ENCODE results near the gene ACP1. TPM values are rescaled to one million over a fixed set of nuclear protein-coding genes. Genes with fewer than 3 reads are reported as not detected.

ACP1 gene
- total and polyA plus RNA-seq, 2 experiments from 2014 or later: 189 to 281 TPM

DNA sequence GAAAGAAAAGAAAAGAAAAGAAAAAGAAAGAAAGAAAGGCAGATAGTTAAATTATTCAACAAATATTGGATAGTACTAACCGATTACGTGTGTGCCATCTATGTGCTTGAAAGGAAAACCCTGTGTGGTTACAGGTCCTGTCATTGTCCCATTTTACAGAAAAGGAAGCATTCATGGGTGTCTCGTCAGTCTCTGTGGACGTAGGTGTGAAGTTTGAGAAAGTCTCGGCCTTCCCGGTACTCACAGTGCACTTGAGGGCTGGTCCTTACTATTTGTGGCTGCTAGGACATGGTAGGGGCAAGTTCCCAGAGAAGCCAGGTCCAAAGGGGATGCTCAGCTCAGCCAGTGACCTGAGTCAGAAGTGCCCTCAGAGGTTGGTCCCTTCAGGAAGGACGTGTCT lies 20.2 kb upstream of the ACP1 start (continued):
- TF ChIP-seq, protein P1, sequence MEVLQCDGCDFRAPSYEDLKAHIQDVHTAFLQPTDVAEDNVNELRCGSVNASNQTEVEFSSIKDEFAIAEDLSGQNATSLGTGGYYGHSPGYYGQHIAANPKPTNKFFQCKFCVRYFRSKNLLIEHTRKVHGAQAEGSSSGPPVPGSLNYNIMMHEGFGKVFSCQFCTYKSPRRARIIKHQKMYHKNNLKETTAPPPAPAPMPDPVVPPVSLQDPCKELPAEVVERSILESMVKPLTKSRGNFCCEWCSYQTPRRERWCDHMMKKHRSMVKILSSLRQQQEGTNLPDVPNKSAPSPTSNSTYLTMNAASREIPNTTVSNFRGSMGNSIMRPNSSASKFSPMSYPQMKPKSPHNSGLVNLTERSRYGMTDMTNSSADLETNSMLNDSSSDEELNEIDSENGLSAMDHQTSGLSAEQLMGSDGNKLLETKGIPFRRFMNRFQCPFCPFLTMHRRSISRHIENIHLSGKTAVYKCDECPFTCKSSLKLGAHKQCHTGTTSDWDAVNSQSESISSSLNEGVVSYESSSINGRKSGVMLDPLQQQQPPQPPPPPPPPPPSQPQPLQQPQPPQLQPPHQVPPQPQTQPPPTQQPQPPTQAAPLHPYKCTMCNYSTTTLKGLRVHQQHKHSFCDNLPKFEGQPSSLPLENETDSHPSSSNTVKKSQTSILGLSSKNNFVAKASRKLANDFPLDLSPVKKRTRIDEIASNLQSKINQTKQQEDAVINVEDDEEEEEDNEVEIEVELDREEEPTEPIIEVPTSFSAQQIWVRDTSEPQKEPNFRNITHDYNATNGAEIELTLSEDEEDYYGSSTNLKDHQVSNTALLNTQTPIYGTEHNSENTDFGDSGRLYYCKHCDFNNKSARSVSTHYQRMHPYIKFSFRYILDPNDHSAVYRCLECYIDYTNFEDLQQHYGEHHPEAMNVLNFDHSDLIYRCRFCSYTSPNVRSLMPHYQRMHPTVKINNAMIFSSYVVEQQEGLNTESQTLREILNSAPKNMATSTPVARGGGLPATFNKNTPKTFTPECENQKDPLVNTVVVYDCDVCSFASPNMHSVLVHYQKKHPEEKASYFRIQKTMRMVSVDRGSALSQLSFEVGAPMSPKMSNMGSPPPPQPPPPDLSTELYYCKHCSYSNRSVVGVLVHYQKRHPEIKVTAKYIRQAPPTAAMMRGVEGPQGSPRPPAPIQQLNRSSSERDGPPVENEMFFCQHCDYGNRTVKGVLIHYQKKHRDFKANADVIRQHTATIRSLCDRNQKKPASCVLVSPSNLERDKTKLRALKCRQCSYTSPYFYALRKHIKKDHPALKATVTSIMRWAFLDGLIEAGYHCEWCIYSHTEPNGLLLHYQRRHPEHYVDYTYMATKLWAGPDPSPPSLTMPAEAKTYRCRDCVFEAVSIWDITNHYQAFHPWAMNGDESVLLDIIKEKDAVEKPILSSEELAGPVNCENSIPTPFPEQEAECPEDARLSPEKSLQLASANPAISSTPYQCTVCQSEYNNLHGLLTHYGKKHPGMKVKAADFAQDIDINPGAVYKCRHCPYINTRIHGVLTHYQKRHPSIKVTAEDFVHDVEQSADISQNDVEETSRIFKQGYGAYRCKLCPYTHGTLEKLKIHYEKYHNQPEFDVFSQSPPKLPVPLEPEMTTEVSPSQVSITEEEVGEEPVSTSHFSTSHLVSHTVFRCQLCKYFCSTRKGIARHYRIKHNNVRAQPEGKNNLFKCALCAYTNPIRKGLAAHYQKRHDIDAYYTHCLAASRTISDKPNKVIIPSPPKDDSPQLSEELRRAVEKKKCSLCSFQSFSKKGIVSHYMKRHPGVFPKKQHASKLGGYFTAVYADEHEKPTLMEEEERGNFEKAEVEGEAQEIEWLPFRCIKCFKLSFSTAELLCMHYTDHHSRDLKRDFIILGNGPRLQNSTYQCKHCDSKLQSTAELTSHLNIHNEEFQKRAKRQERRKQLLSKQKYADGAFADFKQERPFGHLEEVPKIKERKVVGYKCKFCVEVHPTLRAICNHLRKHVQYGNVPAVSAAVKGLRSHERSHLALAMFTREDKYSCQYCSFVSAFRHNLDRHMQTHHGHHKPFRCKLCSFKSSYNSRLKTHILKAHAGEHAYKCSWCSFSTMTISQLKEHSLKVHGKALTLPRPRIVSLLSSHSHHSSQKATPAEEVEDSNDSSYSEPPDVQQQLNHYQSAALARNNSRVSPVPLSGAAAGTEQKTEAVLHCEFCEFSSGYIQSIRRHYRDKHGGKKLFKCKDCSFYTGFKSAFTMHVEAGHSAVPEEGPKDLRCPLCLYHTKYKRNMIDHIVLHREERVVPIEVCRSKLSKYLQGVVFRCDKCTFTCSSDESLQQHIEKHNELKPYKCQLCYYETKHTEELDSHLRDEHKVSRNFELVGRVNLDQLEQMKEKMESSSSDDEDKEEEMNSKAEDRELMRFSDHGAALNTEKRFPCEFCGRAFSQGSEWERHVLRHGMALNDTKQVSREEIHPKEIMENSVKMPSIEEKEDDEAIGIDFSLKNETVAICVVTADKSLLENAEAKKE (CRISPR knock-in tag; IDR thresholded peaks at IDR 0.05): no peak
- no peak for TF ChIP-seq EZH2phosphoT487 (IDR thresholded peaks at IDR 0.05; ENCODE audit: unreplicated experiment)
- no peak for TF ChIP-seq JUNB (IDR thresholded peaks at IDR 0.05; ENCODE audit: unreplicated experiment)

DNA sequence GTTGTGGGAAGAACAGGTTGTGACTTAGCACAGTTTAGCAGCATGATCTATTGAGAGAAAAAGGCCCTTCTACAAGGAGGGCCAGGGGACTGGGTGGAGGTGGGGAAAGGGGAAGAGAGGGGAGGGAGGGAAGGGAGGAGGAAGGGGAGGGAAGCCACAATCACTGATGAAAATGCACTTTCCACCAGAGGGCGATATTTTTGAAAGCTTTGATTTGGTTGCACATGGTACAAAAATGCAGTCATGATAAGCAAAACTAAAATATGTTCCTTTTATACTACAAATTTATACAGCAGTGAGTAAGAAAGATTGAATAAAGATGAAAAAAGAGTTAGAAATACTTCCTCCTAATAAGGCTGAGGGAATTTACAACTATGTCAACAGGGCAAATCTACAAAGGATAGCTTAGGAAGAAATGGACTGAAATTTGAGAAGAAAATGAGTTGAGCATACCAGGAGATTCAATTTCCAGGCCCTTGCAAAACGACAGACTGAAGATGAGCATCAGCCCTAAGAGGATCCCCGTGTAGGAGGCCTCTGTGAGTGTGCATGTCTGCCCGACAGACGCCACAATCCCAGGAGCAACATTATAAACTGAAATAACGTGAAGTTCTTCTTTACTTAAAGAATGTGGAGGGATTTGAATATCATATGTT lies 18.1 kb upstream of the ACP1 start:
- Histone ChIP-seq H3K4me2 (no peak overlapping the region), H3K27ac (ENCODE audit: low read depth) (no peak overlapping the region), H2AFZ (no peak overlapping the region), H3K27me3 (ENCODE audit: insufficient read depth) (no peaks in the 10 kb centered on the region), H3K4me1 (ENCODE audit: insufficient read depth) (no peaks in the 10 kb centered on the region), H4K20me1 (replicated peaks; ENCODE audit: insufficient read depth) (no peaks in the 10 kb centered on the region), H3K79me2 (replicated peaks; ENCODE audit: insufficient read depth) (no peaks in the 10 kb centered on the region), H3K36me3 (ENCODE audit: insufficient read depth) (no peaks in the 10 kb centered on the region; the same call in 1 of the 2 replicates), H3K9me2 (ENCODE audit: insufficient read depth) (no peaks in the 10 kb centered on the region), H3K4me3 (no peak overlapping the region), H3F3A (replicated peaks; ENCODE audit: low read depth) (no peaks in the 10 kb centered on the region)
- Mint-ChIP-seq H3K27me3 (ENCODE audit: insufficient read depth, low read depth, poor library complexity) (no peaks in the 10 kb centered on the region), H3K9me3 (no peaks in the 10 kb centered on the region; the same call in 1 of the 3 replicates), H3K4me1 (peaks cover 5% of the 10 kb centered on the region; the same call in 2 of the 3 replicates), H3K4me3 (no peak overlapping the region), H3K27ac (no peak overlapping the region), H3K36me3 (ENCODE audit: low read depth) (peaks cover 27% of the 10 kb centered on the region)
- TF ChIP-seq, protein P2, sequence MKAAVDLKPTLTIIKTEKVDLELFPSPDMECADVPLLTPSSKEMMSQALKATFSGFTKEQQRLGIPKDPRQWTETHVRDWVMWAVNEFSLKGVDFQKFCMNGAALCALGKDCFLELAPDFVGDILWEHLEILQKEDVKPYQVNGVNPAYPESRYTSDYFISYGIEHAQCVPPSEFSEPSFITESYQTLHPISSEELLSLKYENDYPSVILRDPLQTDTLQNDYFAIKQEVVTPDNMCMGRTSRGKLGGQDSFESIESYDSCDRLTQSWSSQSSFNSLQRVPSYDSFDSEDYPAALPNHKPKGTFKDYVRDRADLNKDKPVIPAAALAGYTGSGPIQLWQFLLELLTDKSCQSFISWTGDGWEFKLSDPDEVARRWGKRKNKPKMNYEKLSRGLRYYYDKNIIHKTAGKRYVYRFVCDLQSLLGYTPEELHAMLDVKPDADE (IDR thresholded peaks at IDR 0.05): no peak
- TF ChIP-seq, protein P3, sequence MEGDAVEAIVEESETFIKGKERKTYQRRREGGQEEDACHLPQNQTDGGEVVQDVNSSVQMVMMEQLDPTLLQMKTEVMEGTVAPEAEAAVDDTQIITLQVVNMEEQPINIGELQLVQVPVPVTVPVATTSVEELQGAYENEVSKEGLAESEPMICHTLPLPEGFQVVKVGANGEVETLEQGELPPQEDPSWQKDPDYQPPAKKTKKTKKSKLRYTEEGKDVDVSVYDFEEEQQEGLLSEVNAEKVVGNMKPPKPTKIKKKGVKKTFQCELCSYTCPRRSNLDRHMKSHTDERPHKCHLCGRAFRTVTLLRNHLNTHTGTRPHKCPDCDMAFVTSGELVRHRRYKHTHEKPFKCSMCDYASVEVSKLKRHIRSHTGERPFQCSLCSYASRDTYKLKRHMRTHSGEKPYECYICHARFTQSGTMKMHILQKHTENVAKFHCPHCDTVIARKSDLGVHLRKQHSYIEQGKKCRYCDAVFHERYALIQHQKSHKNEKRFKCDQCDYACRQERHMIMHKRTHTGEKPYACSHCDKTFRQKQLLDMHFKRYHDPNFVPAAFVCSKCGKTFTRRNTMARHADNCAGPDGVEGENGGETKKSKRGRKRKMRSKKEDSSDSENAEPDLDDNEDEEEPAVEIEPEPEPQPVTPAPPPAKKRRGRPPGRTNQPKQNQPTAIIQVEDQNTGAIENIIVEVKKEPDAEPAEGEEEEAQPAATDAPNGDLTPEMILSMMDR (conservative IDR thresholded peaks at IDR 0.05; ENCODE audit: low read depth in 2 of 2): peak; percentile 69 to 72
- peak; percentile 76 for ATAC-seq
- DNase-seq (ENCODE audit: low spot score): peak; percentile 78

Measured in GM23338 (cell line).